EH (cell line): ENCODE measurements around the gene BORCS5.

Experiments used
- DNase-seq: peaks from one replicate; pipeline ENCODE4 v3.0.0-alpha.2; 2015; ENCODE audit warnings: low read depth

The BORCS5 gene

DNA sequence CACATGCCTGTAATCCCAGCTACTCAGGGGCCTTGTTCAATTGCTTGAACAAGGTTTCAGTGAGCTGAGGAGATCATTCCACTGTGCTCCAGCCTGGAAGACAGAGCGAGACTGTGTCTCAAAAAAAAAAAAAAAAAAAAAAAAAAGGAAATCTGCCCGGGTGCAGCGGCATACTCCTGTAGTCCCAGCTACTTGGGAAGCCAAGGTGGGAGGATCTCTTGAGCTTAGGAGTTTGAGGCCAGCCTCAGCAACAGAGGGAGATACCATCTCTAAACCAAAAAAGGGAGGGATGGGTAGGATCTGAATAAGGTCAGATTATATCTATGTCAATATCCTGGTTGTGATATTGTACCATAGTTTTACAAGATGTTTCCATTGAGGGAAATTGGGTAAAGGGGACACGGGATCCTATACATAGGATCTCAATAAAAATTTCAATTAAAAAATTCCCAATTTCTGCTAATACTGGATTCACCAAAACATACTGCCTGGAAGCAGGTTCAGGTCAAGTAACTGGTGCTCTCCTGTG is 76.4 kb downstream of the BORCS5 start:
- no peak for DNase-seq

DNA sequence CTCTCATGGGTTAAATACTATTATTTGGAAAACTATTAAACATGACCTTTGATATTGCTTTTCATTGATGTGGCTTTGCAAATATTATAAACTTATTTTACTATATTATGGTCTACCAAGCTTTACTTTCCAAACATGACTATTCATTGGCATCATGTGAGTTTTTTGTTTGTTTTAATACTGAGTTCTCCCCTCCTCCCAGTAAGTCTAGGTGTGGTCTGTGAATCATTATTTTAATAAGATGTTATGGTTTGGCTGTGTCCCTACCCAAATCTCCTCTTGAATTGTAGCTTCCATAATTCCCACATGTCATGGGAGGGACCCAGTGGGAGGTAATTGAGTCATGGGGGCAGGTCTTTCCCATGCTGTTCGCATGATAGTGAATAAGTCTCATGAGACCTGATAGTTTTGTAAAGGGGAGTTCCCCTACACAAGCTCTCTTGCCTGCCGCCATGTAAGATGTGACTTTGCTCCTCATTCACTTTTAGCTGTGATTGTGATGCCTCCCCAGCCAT is 80.0 kb downstream of the BORCS5 start:
- DNase-seq = peak; percentile 29

DNA sequence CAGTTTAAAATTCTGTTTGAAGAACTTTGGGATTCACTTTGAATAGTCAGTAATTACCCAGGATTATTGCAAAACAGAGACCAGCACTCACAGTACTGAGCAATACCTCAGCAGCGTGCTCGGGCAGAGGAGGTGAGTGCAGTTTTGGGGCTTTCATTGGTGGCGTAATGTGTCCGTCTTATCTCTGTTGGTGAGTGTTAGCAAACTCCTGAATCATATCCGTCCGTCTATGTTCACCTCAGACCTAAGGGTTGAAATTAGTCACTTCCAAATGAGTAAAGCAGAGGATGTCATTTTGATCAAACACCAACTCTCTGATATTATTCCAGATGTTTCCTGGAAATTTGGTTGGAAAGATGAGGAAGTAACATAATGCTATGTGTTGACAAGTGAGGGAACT is 82.8 kb downstream of the BORCS5 start:
- DNase-seq = peak; percentile 23

DNA sequence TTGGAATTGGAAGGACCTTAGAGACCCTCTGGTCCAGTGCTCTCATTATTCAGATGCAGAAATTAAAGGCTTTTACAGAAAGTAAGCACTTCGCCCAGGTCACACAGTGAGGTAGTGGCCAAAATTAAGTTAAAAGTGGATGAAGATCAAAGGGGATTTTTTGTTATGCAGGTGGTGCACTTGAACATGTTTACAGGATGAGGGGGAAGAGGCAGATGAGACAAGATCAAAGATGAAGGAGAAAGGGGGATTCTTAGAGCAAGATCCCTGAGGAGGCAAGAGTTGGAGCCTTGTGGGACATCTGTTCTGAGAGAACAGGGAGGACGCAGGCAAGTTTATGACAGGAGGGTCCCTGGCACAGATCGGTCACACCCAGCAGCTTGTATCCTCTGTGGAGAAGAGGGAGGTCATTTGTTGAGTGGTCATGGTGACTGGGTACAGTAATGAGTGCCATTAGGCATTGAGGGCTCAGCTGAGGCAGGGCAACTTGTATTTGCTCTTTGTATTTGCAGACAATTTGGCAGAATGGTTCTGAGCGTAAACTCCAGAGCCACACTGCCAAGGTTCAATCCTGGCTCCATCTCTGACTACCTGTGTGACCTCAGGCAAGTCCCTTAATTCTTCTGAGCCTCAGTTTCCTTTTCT is 84.0 kb downstream of the BORCS5 start:
- no peak for DNase-seq

DNA sequence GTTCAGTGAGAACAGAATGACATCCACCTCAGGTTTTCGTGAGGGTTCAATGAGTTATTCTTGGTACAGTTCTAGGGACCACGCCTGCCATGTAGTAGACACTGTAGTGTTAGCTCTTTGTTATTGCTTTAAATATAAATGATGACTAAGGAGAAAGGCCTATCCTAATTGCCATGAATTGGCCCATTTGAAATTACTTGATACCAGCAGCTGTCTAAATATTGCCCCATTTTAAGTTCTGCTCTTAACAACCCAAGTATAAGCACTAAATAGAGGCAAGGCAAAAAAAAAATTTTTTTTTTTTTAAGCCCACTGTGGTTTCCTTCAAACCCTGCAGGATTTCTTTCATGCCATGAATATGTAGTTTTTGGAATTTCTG is 84.5 kb downstream of the BORCS5 start:
- DNase-seq = no peak

DNA sequence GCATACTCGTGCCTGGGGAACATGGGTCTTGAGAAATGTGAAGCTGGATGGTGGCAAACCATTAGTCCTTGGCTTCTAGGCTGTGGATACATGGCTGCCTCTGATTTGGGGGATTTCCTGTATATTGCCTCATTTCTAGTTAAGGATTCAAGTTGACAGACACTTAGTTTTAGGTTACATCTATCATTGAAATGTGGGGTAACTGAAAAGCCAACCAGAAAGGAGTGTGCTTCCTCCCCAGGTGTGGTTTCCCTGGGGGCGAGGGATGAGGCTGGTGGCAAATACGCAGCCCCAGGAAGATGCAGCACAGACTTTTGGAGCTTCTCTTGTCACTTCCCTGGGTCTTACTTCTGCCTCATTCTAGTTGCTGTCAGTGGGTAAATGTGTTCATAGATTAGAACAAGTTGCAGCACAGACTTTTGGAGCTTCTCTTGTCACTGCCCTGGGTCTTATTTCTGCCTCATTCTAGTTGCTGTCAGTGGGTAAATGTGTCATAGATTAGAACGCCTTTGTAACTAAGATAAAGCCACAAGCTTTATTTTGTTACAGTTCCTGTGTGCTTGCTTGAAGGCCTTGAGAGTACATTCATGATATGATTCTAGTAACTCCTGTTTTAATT is 85.1 kb downstream of the BORCS5 start:
- peak; percentile 32 for DNase-seq

DNA sequence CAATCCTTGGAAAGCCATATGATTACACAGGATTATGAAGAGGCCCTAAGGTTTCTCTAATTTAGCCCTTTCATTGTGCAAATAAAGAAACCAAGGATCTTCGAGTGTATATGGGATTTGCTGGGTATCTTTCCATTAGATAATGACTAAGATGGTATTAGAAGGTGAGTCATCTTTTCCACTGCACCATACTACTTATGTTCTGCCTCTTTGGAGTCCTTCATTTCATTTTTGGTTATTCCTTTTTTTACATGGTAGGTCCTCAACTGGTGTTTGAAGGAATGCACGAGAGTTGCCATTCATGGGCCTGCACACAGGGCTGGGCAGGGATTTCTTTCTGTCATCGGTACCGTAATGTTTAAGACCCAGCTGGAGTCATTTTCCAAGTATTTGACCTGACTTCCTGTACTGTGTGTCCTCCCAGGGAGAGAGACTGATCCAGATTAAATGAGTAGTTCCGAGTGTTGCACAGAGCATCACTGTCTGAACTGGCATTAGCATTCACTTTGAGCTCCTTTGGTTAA is 85.7 kb downstream of the BORCS5 start:
- DNase-seq = peak; percentile 74

DNA sequence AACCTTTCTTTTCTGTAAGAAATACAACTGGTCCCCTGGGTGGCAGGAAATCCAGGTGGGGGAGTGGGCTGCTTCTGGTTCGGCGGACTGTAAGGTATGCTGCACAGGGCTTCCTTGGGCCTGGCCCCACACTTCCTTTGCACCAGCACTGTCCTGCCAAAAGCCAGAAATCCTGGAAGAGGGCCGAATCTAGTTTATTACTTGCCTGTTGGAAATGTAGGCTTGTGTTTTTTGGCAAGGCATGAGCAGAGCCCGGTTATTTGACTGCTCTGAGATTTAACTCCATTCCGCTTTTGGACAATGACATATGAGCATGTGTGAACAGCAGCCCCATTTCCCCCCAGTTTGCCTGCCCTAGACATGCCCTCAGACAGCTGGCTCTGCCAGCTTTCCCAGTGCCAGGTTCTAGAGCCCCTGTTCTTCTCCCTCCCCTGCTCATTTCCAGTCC is 86.6 kb downstream of the BORCS5 start:
- no peak for DNase-seq

DNA sequence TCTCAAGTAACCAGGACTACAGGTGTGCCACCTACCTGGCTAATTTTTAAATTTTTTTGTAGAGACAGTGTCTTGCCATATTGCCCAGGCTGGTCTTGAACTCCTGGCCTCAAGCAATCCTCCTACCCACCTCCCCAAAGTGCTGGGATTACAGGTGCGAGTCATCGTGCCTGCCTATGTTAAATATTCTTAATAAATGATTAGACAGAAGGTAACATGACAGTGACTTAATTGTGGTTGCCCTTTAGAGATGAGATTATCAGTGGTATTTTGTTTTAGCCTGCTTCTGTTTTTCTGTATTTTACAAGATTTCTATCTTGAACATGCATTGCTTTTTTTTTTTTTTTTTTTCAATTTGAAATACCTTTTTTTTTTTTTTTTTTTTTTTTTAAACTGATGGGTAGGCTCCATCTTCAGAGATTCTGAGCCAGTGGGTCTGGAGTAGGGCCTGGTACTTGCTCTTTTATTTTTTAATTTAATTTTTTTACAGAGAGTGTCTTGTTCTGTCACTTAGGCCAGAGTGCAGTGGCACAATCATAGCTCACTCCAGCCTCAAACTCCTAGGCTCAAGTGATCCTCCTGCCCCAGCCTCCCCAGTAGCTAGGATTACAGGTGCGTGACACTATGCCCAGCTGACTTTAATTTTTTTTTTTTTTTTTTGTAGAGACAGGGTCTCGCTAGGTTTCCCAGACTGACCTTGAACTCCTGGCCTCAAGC is 88.4 kb downstream of the BORCS5 start:
- no peak for DNase-seq

DNA sequence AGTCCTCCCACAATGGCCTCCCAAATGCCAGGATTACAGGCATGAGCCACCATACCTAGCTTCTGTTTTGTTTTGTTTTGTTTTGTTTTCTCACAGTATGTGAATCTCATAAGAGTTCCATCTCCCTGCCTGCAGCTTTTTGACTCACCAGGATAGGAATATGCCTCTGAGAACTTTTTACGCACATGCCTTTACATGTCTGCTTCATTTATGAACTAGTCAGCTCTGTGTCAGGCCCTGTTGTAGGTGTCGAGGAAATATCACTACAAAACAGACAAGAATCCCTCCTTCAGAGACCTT is 89.0 kb downstream of the BORCS5 start:
- peak; percentile 23 for DNase-seq

DNA sequence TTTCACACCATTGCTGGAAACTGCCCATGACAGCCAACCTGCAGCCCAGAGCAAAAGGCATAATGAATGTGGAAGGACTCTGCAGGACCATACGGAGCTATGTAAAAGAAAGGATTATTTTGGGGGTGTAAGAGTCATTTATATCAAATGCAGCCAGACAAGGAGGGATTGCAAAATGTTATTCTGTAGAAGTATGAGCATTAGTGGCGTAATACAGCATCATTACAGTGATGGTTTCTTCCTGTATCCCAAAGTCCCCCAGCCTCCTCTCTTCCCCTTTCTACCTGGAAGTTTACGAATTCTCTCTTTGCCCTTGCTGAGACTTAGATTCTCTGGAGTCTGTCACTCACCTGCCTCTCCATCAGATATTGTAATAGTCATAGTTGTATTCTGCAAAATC is 89.9 kb downstream of the BORCS5 start:
- DNase-seq = no peak

DNA sequence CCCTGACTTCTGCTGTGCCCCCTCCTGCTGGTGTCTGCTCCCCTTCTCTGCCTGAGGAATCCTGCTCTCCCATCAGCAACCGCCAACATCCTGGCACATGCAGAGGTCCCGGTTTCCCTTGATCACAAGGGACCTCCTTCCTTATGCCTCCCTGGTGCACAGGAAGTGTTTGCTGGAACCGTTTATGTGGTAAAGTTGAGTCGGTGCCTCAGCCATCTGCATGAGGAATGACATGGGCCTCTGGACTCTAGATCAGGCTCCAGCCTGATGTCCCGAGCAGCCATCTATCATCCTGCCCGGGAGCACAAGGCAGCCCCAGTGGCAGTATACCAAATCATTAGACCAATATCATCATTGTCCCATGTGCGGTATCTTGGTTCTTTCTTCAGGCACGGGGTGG is 90.4 kb downstream of the BORCS5 start:
- peak; percentile 31 for DNase-seq

DNA sequence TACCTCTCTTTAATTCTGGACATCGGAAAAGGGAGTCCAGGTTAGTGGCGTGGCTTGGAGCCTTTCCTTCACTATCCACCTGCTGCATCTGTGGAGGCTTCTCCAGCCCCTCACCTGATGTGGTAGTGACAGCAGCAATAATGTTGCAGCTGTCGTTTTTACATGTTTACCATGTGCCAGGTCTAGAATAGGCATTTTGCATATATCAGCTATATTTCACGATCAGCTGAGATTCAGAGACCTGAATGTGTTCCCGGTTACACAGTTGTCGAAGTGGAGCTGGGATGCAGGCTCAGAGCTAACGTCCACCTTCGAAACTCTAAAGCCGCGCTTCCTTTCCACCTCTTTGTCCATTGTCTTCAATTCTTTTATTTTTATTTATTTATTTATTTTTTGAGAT is 91.0 kb downstream of the BORCS5 start:
- no peak for DNase-seq

DNA sequence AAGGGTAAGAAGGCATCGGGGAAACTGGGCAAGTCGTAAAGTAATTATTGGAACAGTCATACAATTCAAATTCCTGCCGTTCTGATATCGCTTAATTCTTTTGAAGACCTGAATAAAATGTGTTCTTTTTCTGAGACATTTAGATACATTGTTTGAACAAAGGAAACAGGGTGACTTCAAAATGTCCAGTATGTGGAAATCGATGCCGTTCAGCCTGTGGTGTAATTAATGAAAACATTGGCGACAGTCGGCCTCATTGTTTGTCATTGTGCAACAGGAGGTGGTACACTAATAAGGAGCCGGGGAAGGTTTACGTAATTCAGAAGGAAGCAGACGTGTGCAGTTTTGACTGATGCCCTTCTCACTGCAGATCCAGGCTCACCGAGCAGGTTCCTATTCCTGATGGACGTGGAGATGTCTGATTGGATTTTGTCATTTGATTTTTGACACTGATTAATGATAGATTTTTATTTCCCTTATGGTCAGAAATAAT is 92.7 kb downstream of the BORCS5 start:
- no peak for DNase-seq

DNA sequence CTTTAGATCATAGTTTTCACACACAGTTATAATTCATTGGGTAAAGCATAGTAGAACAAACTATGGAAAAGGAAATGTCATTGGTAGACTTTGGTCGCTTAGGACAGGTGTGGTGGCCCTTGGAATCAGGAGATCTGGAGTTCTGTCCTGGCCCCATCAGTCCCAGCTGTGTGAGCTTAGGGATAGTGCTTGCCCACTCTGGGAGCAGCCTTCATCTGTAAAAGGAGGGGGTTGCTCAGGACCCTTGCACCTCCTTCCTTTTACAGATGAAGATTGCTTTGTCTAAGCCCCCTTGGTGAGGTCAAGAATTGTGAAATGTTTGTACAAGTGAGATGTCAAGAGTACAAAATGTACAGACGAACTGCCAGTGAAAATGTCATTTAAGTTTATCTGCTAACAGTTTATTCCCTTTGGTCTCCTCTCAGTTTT is 93.2 kb downstream of the BORCS5 start:
- no peak for DNase-seq

DNA sequence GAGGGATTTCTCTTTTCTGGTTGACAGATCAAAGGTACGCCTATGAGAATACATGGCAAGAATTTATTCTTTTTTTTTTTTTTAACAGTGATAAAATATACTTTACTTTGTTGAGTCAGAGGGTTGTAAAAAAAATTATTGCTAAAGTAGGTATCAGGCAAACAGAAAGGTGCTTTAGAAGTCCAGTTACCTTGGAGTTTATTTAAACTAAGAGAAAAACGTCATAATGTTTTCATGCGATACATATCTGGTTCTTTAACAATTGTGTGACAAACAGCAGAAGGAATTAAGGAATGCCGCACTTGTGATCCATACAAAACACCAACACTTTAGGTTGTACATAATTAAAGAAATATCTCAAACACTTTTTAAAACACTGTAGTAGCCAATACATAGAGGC is 94.2 kb downstream of the BORCS5 start:
- DNase-seq = no peak

DNA sequence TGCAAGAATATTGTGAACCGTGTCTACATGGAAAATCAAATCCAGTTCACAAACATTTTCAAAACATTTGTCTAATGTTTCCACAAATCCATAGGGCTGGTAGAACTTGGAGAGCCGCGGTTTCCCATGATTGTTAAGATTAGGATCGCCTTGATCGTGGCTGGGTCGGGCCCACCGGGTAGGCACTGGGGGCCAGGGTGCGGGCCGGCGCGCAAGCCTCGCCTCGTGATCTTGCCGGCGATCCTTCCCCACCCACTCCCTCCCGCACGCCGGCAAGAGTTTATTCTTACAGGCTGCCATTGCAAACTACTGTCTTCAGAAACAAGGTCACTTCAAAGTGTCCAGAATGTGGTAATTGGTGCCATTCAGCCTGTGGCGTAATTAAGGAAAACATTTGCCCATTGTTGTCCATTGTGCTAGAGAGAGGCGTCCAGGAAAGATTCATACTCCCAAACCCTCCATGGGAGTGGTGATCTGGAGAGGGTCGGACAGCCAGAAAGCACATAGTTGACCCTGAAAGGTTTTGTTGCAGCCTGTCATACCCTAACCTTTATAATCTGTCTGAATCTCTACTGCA is 95.5 kb downstream of the BORCS5 start:
- no peak for DNase-seq

DNA sequence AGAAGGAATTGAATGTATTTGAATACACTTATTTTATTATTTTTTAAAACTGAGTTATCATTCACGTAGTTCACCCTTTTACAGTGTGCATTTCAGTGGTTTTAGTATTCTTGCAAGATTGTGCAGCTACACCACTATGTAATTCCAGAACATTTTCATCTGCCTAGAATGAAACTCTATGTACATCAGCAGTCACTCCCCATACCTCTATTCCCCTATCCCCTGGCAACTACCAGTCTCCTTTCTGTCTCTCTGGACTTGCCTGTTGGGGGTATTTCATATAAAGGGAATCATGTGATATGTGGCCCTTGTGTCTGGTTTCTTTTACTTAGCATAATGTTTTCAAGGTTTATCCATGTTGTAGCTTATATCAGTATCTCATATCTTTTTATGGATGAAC is 96.8 kb downstream of the BORCS5 start:
- DNase-seq = no peak

DNA sequence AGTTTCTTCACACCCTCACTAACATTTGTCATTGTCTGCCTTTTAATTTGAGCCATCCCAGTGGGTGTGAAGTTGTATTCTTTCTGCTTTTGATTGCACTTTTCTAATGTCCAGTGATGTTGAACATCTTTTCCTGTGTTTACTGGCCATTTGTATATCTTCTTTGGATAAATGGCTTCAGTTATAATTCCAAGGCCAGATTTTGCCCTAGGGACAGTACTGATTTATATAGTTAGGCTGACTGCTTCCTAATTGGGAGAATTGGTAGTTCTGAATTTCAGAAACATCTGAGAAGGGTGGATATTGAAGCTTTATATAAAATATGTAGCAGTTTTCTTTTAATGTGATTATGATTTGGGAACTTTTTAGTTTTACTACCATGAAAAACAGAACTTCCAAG is 97.4 kb downstream of the BORCS5 start:
- DNase-seq = no peak

DNA sequence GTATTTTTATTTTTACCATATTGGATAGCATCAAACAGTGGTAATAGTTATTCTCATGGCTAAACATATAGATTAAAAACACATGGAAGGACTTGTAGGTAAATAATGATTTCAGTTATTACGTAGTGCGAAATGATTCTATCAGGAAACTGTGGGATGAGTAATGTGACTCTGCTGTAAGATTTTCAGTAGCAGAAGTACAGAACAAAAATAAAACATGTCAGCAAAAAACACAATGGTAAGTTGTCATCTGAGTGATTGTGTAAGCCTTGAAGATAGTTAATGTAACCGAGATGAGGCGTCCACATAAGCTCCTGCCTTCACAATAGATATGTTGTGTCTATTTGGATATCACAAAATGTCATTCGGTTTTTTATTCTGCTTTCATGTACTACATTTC is 99.8 kb downstream of the BORCS5 start:
- DNase-seq = no peak

DNA sequence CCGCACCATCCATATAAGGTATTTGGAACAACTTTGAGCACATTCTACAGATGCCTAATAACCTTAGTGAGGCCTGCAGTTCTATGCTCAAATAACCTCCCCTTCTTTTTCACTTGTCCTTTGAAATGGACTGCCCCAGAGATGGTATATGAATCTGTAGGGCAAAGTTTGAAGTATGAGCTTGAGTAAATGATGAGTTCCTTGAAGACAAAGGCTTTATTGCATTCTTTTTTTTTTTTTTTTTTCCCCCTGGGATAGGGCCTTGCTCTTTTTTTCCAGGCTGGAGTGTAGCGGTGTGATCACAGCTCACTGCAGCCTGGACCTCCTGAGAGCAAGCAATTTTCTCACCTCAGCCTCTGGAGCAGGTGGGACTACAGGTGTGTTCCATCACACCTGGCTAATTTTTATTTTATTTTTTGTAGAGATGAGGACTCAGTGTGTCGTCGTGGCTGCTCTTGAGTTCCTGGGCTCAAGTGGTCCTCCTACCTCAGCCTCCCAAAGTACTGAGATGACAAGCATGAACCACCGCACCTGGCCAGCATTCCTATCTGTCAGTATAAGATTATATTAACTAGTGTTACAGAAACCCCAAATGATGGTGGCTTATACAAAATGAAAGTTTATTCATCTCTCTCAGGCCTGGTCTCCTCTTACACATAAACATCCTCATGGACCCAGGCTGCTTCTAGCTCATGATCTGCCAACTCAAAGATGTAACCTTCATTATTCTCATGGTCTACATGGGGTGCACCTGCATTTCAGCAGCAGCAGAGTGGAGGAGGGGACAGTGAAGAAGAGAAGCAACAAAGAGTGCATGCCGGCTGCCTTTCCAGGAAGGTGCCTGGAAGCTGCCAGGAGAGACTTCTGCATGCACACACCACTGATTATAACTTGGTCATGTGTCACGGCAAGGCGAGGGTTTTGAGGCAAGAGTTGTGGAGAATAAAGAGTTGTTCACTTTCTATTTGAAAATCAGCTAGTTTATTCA is 104.4 kb downstream of the BORCS5 start:
- no peak for DNase-seq
